A673 (cell line): ENCODE measurements around the gene PLXNA1.

Experiments used
- EZH2 ChIP-seq: fragments of 200-600 bp; sonication (generic); IDR thresholded peaks from 2 replicates; pipeline ENCODE4 v1.6.1; 2017; ENCODE audit warnings: borderline replicate concordance, low read depth, mild to moderate bottlenecking, mixed read lengths, antibody characterized with exemption, low read length; ENCODE audit not compliant: poor library complexity, severe bottlenecking
- TF ChIP-seq, protein P1 (sequence below): fragments of 300-800, 200-600 bp; sonication (generic); conservative IDR thresholded peaks from 2 replicates; pipeline ENCODE4 v1.5.1; 2017; ENCODE audit warnings: low read depth, mild to moderate bottlenecking, antibody characterized with exemption, low read length, moderate library complexity, mixed read lengths

DNA sequence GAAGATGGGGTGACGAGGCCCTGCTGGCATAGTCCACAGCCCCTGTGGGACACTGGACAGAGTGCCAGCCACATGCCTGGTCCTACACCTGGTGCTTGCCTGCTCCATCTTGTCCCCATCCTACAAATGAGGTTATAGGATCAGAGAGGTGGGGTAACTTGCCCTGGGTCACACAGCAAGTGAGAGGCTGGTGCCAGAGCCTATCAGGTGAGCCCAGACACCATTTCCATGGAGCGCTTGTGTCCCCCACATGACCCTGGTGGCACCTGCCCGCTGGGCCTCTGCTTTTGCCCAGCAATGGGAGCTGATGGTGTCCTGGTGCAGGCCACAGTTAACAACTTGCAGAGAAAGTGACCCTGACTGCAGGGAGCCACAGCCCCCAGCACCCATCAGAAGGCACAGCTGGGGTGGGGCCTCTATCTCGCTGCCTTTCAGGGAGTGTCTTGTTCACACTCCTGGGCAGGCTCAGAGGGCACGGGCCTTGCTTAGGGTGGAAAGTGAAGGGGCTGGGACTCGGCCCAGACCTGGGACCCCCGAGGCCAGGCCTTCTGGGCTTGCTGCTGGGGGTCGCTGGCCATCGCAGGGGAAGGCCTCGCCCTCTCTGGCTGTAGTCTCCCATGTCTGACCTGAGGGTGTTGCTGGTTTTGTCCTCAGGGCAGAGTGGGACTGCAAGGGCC is 7.2 kb downstream of the PLXNA1 start:
- TF ChIP-seq, protein P1, sequence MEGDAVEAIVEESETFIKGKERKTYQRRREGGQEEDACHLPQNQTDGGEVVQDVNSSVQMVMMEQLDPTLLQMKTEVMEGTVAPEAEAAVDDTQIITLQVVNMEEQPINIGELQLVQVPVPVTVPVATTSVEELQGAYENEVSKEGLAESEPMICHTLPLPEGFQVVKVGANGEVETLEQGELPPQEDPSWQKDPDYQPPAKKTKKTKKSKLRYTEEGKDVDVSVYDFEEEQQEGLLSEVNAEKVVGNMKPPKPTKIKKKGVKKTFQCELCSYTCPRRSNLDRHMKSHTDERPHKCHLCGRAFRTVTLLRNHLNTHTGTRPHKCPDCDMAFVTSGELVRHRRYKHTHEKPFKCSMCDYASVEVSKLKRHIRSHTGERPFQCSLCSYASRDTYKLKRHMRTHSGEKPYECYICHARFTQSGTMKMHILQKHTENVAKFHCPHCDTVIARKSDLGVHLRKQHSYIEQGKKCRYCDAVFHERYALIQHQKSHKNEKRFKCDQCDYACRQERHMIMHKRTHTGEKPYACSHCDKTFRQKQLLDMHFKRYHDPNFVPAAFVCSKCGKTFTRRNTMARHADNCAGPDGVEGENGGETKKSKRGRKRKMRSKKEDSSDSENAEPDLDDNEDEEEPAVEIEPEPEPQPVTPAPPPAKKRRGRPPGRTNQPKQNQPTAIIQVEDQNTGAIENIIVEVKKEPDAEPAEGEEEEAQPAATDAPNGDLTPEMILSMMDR, result no peak
- no peak for TF ChIP-seq EZH2
